C4-2B (cell line): ENCODE data around the gene RAB40B.

Experiments
- CTCF ChIP-seq: fragments of 450-650 bp; conservative IDR thresholded peaks from 2 replicates; pipeline ENCODE4 v1.5.1; 2017; ENCODE audit warnings: mild to moderate bottlenecking
- ZFX ChIP-seq: fragments of 450-650 bp; IDR thresholded peaks from 2 replicates; pipeline ENCODE4 v1.6.1; 2017

DNA sequence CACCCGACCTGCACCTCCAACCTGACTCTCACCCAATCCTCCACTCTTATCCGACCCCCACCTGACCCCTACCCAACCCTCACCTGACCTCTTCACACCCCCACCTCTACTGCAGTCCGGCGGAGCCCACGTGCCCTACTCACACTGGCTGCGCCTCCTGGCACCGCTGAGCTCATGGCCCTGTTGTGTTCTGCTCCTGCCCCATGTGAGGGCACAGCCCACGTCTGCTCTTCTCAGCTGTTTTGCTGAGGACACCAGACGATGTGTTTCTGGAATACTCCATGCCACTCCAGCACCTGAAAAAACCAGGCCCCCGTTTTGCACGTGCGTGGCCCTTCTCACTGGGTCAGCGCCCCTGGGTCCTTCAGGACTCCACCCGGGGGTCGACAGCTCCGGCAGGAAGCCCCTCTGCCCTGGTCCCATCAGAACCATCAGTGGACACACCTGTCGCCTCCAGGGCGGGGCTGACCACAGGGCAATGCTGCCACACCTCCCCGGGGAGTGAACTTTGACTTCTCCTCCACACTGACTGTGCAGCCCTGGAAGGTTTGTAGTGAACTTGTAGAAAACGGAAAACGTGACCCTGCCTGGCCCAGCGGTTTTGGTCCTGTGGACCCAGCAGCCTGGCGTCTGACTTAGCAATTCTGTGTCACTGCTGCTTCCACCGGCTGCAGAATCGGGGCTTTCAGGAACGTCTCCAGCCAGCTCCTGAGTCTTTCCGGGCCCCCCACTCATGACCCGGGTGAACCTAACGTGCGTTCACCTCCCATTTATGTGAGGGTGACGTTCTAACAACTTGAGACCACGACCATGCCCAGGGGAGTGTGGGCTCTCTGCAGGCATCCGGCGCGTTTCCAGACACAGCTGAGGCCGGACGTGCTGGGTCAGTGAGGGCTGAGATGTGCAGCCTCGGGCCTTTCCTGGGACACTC, 5.7 kb upstream of the RAB40B start:
- TF ChIP-seq CTCF = no peak
- TF ChIP-seq ZFX = no peak
